HepG2 (cell line): ENCODE measurements around the gene ASTN2. TPM values are rescaled to one million over a fixed set of nuclear protein-coding genes. Genes with fewer than 3 reads are reported as not detected.

Source experiments
- HMG20A ChIP-seq: IDR thresholded peaks from 2 replicates; pipeline ENCODE4 v1.6.1; 2016; ENCODE audit warnings: borderline replicate concordance
- IRF2 ChIP-seq: IDR thresholded peaks from 2 replicates; pipeline ENCODE4 v1.6.1; 2018; ENCODE audit warnings: missing genetic modification reagents, missing compliant biosample characterization
- KDM6A ChIP-seq: IDR thresholded peaks from 2 replicates; pipeline ENCODE4 v1.6.1; 2016; ENCODE audit warnings: low read depth
- MATR3 ChIP-seq: sonication (generic); formaldehyde crosslinking; IDR thresholded peaks from 2 replicates; pipeline ENCODE4 v1.4.0; 2020; ENCODE audit warnings: missing genetic modification reagents
- NCOA1 ChIP-seq: sonication (generic); formaldehyde crosslinking; IDR thresholded peaks from 2 replicates; pipeline ENCODE4 v1.9.0; 2021; ENCODE audit warnings: missing genetic modification reagents
- NCOR1 ChIP-seq: fragments of 200-600 bp; sonication (generic); IDR thresholded peaks from 2 replicates; pipeline ENCODE4 v1.7.0; 2017; ENCODE audit warnings: antibody characterized with exemption, low read length, borderline replicate concordance
- PAX8 ChIP-seq: sonication (generic); formaldehyde crosslinking; IDR thresholded peaks from 2 replicates; pipeline ENCODE4 v1.8.0; 2022; ENCODE audit warnings: mild to moderate bottlenecking, missing genetic modification reagents, borderline replicate concordance
- POLR2A ChIP-seq, 2 experiments: IDR thresholded peaks; 2 replicates each; pipeline ENCODE4 v1.6.1; 2011; ENCODE audit warnings: low read depth in 2 of 2, low read length in 2 of 2, mild to moderate bottlenecking in 1 of 2, moderate library complexity in 1 of 2; ENCODE audit not compliant: insufficient read depth in 1 of 2
- RFXANK ChIP-seq: IDR thresholded peaks from 2 replicates; pipeline ENCODE4 v1.6.1; 2016
- SOX5 ChIP-seq: IDR thresholded peaks from 2 replicates; pipeline ENCODE4 v1.6.1; 2016; ENCODE audit warnings: borderline replicate concordance
- SRSF4 ChIP-seq: fragments of 200-400 bp; formaldehyde crosslinking; IDR thresholded peaks from one replicate; pipeline ENCODE4 v1.6.1; 2018; ENCODE audit warnings: mild to moderate bottlenecking, low read depth, low read length, moderate library complexity; ENCODE audit not compliant: poor library complexity, severe bottlenecking
- STAT5B ChIP-seq: sonication (generic); formaldehyde crosslinking; IDR thresholded peaks from 2 replicates; pipeline ENCODE4 v1.4.0; 2020; ENCODE audit warnings: missing genetic modification reagents
- ZBTB20 ChIP-seq: sonication (generic); formaldehyde crosslinking; IDR thresholded peaks from 2 replicates; pipeline ENCODE4 v1.8.1; 2023; ENCODE audit warnings: missing genetic modification reagents, low read depth, mild to moderate bottlenecking, borderline replicate concordance
- ZFY ChIP-seq: sonication (generic); formaldehyde crosslinking; IDR thresholded peaks from 2 replicates; pipeline ENCODE4 v1.4.0; 2020; ENCODE audit warnings: missing genetic modification reagents
- ZKSCAN8 ChIP-seq: IDR thresholded peaks from 2 replicates; pipeline ENCODE4 v1.6.1; 2016; ENCODE audit warnings: borderline replicate concordance, missing genetic modification reagents, missing compliant biosample characterization
- ZNF331 ChIP-seq: sonication (generic); formaldehyde crosslinking; IDR thresholded peaks from 2 replicates; pipeline ENCODE4 v1.4.0; 2020; ENCODE audit warnings: missing genetic modification reagents
- ZNF644 ChIP-seq: IDR thresholded peaks from 2 replicates; pipeline ENCODE4 v1.6.1; 2016; ENCODE audit warnings: low read depth
- polyA plus RNA-seq, 8 experiments: library from polyadenylated mRNA; depleted of rRNA in 3 of 8; stranded (reverse) in 7 of 8; unstranded in 1 of 8; fragments of >200 nt; fragmentation: Illumina TruSeq in 4 of 8; extraction: Trizol in 4 of 8; gene quantifications; 2 replicates each; pipeline versions ENCODE4 v1.2.1 to v1.2.3, GENCODE V29; 2011 to 2016; ENCODE audit warnings: low read depth in 4 of 8, missing spikeins in 1 of 8, mixed read lengths in 1 of 8; ENCODE audit not compliant: insufficient read depth in 1 of 8
- total RNA-seq, 5 experiments: library from RNA; depleted of rRNA; stranded (reverse); fragments of >200 nt; fragmentation: Illumina TruSeq; extraction: Trizol; gene quantifications; 2 replicates each; pipeline ENCODE4 v1.2.3, GENCODE V29; 2016; ENCODE audit warnings: low read depth in 1 of 5
- TF ChIP-seq, protein P1 (sequence below): sonication (generic); formaldehyde crosslinking; IDR thresholded peaks from 2 replicates; pipeline ENCODE4 v1.4.0; 2020; ENCODE audit warnings: missing genetic modification reagents
- TF ChIP-seq, protein P2 (sequence below): IDR thresholded peaks from 2 replicates; pipeline ENCODE4 v1.6.1; 2012; ENCODE audit warnings: low read depth, low read length, improper control_type of control experiment
- TF ChIP-seq, protein P3 (sequence below): sonication (generic); formaldehyde crosslinking; IDR thresholded peaks from 2 replicates; pipeline ENCODE4; 2020; ENCODE audit warnings: missing genetic modification reagents, mild to moderate bottlenecking, borderline replicate concordance

Gene ASTN2
- total and polyA plus RNA-seq, 2 of the 13 experiments (the other 11 are each of a cell fraction or from before 2014, with no cell fraction given) = 5.2 to 13.5 TPM

DNA sequence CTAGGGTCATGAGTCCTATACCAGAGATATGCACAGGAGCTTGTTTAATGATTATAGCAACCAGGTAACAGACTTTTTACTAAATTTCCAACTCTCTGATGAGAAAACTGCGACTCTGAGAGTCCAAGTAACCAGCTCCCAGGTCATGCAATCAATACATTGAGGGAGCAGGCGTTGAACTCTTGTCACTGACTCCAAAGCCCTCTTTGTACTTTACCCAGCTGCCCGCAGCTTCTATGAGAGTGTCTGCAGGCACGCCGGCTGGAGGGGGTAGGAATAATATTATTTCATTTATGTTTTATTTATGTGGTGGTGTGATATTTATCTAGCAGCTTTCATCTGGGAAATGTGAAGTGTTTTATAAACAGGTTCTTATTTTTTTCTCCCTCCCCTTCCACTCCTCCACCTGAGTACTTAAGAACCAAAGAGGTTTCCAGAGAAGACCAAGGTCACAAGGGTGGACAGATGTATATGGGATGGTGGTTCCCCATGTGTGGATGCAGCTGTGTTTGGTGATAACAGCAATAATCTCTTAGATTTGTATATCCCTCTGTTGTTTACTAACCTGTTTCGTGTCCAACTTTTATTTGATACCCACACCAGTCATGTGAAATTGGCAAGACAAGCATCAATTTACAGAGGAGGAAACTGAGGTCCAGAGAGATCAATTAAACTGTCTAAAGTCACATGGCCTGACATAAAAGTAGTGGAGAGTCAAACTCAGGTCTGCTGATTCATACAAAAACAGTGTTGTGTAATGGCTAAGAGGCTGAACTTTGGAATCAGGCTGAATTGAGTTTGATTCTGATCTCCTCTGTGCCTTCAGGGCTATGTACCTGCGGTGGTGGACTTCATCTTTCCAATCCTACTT is 867.9 kb downstream of the ASTN2 start (continued):
- TF ChIP-seq PAX8 = no peak
- TF ChIP-seq HMG20A = peak; percentile 34; the same call in 1 of the 2 replicates
- peak; percentile 56 for TF ChIP-seq ZNF331 (CRISPR knock-in tag)
- TF ChIP-seq POLR2A (IDR thresholded peaks at IDR 0.05; ENCODE audit: insufficient read depth in 1 of 2, low read depth in 2 of 2, low read length in 2 of 2) = peak in 1 of 2 experiments; percentile 32; a peak in 1 of 4 replicates
- 0 out of 2 replicates have a peak, but pooled peaks have one; percentile 25 for TF ChIP-seq KDM6A (CRISPR knock-in tag)
- no peak for TF ChIP-seq RFXANK
- TF ChIP-seq, protein P1, sequence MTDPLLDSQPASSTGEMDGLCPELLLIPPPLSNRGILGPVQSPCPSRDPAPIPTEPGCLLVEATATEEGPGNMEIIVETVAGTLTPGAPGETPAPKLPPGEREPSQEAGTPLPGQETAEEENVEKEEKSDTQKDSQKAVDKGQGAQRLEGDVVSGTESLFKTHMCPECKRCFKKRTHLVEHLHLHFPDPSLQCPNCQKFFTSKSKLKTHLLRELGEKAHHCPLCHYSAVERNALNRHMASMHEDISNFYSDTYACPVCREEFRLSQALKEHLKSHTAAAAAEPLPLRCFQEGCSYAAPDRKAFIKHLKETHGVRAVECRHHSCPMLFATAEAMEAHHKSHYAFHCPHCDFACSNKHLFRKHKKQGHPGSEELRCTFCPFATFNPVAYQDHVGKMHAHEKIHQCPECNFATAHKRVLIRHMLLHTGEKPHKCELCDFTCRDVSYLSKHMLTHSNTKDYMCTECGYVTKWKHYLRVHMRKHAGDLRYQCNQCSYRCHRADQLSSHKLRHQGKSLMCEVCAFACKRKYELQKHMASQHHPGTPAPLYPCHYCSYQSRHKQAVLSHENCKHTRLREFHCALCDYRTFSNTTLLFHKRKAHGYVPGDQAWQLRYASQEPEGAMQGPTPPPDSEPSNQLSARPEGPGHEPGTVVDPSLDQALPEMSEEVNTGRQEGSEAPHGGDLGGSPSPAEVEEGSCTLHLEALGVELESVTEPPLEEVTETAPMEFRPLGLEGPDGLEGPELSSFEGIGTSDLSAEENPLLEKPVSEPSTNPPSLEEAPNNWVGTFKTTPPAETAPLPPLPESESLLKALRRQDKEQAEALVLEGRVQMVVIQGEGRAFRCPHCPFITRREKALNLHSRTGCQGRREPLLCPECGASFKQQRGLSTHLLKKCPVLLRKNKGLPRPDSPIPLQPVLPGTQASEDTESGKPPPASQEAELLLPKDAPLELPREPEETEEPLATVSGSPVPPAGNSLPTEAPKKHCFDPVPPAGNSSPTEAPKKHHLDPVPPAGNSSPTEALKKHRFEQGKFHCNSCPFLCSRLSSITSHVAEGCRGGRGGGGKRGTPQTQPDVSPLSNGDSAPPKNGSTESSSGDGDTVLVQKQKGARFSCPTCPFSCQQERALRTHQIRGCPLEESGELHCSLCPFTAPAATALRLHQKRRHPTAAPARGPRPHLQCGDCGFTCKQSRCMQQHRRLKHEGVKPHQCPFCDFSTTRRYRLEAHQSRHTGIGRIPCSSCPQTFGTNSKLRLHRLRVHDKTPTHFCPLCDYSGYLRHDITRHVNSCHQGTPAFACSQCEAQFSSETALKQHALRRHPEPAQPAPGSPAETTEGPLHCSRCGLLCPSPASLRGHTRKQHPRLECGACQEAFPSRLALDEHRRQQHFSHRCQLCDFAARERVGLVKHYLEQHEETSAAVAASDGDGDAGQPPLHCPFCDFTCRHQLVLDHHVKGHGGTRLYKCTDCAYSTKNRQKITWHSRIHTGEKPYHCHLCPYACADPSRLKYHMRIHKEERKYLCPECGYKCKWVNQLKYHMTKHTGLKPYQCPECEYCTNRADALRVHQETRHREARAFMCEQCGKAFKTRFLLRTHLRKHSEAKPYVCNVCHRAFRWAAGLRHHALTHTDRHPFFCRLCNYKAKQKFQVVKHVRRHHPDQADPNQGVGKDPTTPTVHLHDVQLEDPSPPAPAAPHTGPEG = peak; percentile 55; the same call in 1 of the 2 replicates
- no peak for TF ChIP-seq MATR3
- peak; percentile 86 for TF ChIP-seq NCOR1
- TF ChIP-seq, protein P2, sequence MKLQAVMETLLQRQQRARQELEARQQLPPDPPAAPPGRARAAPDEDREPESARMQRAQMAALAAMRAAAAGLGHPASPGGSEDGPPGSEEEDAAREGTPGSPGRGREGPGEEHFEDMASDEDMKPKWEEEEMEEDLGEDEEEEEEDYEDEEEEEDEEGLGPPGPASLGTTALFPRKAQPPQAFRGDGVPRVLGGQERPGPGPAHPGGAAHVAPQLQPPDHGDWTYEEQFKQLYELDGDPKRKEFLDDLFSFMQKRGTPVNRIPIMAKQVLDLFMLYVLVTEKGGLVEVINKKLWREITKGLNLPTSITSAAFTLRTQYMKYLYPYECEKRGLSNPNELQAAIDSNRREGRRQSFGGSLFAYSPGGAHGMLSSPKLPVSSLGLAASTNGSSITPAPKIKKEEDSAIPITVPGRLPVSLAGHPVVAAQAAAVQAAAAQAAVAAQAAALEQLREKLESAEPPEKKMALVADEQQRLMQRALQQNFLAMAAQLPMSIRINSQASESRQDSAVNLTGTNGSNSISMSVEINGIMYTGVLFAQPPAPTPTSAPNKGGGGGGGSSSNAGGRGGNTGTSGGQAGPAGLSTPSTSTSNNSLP = peak; percentile 87
- TF ChIP-seq SOX5 (CRISPR knock-in tag) = peak; percentile 64; the same call in 1 of the 2 replicates
- TF ChIP-seq ZFY (CRISPR knock-in tag) = 0 out of 2 replicates have a peak, but pooled peaks have one; percentile 17
- no peak for TF ChIP-seq SRSF4
- TF ChIP-seq, protein P3, sequence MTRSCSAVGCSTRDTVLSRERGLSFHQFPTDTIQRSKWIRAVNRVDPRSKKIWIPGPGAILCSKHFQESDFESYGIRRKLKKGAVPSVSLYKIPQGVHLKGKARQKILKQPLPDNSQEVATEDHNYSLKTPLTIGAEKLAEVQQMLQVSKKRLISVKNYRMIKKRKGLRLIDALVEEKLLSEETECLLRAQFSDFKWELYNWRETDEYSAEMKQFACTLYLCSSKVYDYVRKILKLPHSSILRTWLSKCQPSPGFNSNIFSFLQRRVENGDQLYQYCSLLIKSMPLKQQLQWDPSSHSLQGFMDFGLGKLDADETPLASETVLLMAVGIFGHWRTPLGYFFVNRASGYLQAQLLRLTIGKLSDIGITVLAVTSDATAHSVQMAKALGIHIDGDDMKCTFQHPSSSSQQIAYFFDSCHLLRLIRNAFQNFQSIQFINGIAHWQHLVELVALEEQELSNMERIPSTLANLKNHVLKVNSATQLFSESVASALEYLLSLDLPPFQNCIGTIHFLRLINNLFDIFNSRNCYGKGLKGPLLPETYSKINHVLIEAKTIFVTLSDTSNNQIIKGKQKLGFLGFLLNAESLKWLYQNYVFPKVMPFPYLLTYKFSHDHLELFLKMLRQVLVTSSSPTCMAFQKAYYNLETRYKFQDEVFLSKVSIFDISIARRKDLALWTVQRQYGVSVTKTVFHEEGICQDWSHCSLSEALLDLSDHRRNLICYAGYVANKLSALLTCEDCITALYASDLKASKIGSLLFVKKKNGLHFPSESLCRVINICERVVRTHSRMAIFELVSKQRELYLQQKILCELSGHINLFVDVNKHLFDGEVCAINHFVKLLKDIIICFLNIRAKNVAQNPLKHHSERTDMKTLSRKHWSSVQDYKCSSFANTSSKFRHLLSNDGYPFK (CRISPR knock-in tag) = no peak
- TF ChIP-seq ZBTB20 = peak; percentile 13; the same call in 1 of the 2 replicates
- TF ChIP-seq NCOA1 = no peak
- TF ChIP-seq ZKSCAN8 = peak; percentile 57; the same call in 1 of the 2 replicates
- peak; percentile 48; the same call in 1 of the 2 replicates for TF ChIP-seq IRF2 (CRISPR knock-in tag)
- TF ChIP-seq STAT5B (CRISPR knock-in tag) = no peak
- TF ChIP-seq ZNF644 (CRISPR knock-in tag) = peak; percentile 73; the same call in 1 of the 2 replicates
